Measurements from ENCODE around the gene CYLD. TPM values are rescaled to one million over a fixed set of nuclear protein-coding genes. Genes with fewer than 3 reads are reported as not detected.

The CYLD gene
- total RNA-seq, 1 experiment from 2014 or later, result 11.9 TPM

- Histone ChIP-seq H3K27ac (ENCODE audit: low read depth, low read length) (peak within 1 kb of the TSS; percentile 29; the same call in 1 of the 2 replicates), H3K36me3 (ENCODE audit: control insufficient read depth in 1 of 2, insufficient read depth in 2 of 2, low read length in 2 of 2) (no peaks in the 10 kb centered on the region), H2AFZ (ENCODE audit: low read depth, low read length, poor library complexity, severe bottlenecking) (peak within 1 kb of the TSS; percentile 26), H3K79me2 (ENCODE audit: insufficient read depth, low read length) (no peaks in the 10 kb centered on the region), H3K9me3 (ENCODE audit: control insufficient read depth in 1 of 2, insufficient read depth in 1 of 2, low read depth in 1 of 2, low read length in 2 of 2) (no peaks in the 10 kb centered on the region), H3K27me3 (ENCODE audit: insufficient read depth, low read length) (no peaks in the 10 kb centered on the region), H4K20me1 (ENCODE audit: insufficient read depth) (no peaks in the 10 kb centered on the region), H3K9ac (ENCODE audit: low read length) (peak within 1 kb of the TSS; percentile 72), H3K4me2 (ENCODE audit: low read length) (peak within 1 kb of the TSS; percentile 95), H3K9me2 (ENCODE audit: insufficient read depth) (no peaks in the 10 kb centered on the region), H3K4me3 (replicated peaks in 1 of 2; ENCODE audit: low read depth in 1 of 2, low read length in 2 of 2) (peak within 1 kb of the TSS; percentile 60 to 76), H3K4me1 (ENCODE audit: control insufficient read depth in 1 of 2, insufficient read depth in 2 of 2, low read length in 2 of 2) (peaks cover 18 to 34% of the 10 kb centered on the region in 2 experiments)
- DNase-seq (ENCODE audit: low read depth, low spot score), result no peak
- RAD21 ChIA-PET (ENCODE audit: low non-redundant PET in 1 of 2, low total read pairs in 2 of 2, uncharacterized antibody in 2 of 2, unreplicated experiment in 2 of 2), result no interaction called here
- no TSS peak for BruUV-seq (replicated peaks)
- intact Hi-C loops (cut with micrococcal nuclease), result no loop called here
- POLR2A ChIA-PET, result no interaction called here
- ATAC-seq, result peak; percentile 81
- TF ChIP-seq CEBPB (IDR thresholded peaks at IDR 0.05; ENCODE audit: low read depth), result no peak
- TF ChIP-seq REST (IDR thresholded peaks at IDR 0.05; ENCODE audit: low read depth), result no peak
- no peak for TF ChIP-seq SRF (IDR thresholded peaks at IDR 0.05; ENCODE audit: low read depth)
- TF ChIP-seq POLR2AphosphoS5 (IDR thresholded peaks at IDR 0.05; ENCODE audit: low read depth, low read length), result peak; percentile 57
- TF ChIP-seq ZFX (IDR thresholded peaks at IDR 0.05), result peak; percentile 54; the same call in 1 of the 2 replicates
- CTCF ChIA-PET, result no interaction called here
Measured at GRCh38 chr16:50692999-50693781, 48.7 kb upstream of the CYLD start, which contains the start of gene NOD2. NOD2 (plus strand) TSS chr16:50693606; CDS start chr16:50699496, 5,890 bp downstream.
